ENCODE data around the gene PTPRG. TPM values are rescaled to one million over a fixed set of nuclear protein-coding genes. Genes with fewer than 3 reads are reported as not detected.

PTPRG gene
- total RNA-seq, 2 experiments from 2014 or later = 0.24 to 0.37 TPM

DNA sequence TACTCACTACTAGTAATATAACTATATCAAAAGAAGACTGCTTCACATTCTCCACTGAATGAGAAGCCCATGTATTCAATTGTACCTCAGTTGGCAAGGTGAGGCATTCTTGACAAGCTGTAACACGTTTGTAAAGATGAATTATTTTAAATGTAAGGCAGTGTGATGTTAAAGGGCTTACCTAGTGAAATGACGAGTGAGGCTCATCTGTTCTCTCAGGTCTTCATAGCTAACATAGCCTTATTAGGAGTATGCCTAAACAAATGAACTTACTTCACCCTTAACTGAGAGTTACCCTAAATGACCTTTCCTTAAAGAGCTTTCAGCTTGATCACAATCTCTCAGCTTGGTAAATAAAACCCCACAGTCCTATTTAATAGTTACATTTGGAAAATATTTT, 684.7 kb downstream of the PTPRG start:
- DNase-seq = no peak
- H3K9me3 Mint-ChIP-seq = no peaks in the 10 kb centered on the region
- no peak overlapping the region for H3K27ac Mint-ChIP-seq
- no peak overlapping the region for H3K4me3 Mint-ChIP-seq
- CTCF ChIA-PET = no interaction called here
- intact Hi-C loops (cut with micrococcal nuclease) = no loop called here
- H3K27me3 Mint-ChIP-seq (ENCODE audit: low read depth) = peaks cover 11% of the 10 kb centered on the region
- no peaks in the 10 kb centered on the region for H3K36me3 Mint-ChIP-seq (ENCODE audit: low read depth)
- H3K4me1 Mint-ChIP-seq (ENCODE audit: low read depth) = no peaks in the 10 kb centered on the region

DNA sequence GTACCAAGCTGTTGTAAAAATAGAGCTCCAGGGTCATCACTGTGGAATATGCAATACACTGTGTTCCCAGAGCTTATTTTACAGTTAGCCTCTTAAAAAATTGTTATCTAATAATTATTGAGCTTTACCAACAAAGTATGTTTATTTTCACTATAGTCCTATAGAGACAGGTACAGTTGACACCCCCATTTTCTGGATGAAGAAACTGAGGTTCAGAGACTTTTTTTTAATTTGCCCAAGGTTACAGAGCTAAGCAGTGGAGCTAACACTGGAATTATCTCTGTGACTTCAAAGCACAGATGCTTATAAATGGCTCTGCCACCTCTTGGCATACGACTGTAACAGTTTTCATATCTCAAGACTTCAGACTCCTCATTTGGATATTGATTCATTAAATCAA, 685.6 kb downstream of the PTPRG start:
- no peaks in the 10 kb centered on the region for H3K9me3 Mint-ChIP-seq
- intact Hi-C loops (cut with micrococcal nuclease) = no loop called here
- CTCF ChIA-PET = no interaction called here

DNA sequence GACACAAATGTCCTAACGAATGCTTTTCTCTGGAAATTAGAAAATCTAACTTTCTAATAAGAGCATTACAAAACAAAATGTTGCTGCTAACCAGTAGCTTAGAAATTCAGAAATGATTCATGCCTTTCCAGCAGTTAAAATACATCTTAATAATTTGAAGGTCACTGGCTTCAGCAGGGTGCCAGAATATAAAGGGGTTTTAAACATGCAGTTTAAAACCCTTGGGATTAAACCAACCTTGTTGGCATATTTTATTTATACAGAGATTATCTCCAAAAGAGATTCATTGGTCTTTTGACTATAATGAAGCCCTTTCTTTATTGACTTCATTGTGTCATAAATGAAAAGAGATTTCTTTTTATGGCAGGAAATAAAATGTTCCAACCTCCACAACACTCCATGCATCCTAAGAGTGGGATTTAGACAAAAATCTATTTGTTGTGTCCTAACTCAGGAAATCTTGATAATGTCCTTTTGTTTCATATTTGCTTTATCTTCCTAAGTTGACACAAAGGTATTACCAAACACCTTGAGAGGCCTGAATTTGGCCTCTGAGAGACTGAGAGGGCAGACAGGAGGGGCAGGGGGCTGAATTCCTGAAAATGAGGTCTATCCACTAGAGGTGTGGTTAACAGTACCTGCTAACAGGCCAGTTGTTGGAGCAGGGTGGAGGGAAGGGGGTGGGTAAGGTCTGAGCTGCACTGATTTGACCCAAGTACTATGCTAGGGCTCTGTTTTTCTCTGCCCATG, 687.5 kb downstream of the PTPRG start:
- Mint-ChIP-seq H3K9me3 (no peaks in the 10 kb centered on the region), H3K36me3 (ENCODE audit: low read depth) (no peaks in the 10 kb centered on the region), H3K27me3 (ENCODE audit: low read depth) (peaks cover 9% of the 10 kb centered on the region), H3K4me3 (no peak overlapping the region), H3K27ac (no peak overlapping the region), H3K4me1 (ENCODE audit: low read depth) (no peaks in the 10 kb centered on the region)
- intact Hi-C loops (cut with micrococcal nuclease) = no loop called here
- CTCF ChIA-PET = no interaction called here
- no peak for DNase-seq

More for the DNA sequence above, 685.6 kb downstream of the PTPRG start:
- Mint-ChIP-seq H3K27me3 (ENCODE audit: low read depth) (peaks cover 11% of the 10 kb centered on the region), H3K36me3 (ENCODE audit: low read depth) (no peaks in the 10 kb centered on the region), H3K4me1 (ENCODE audit: low read depth) (no peaks in the 10 kb centered on the region), H3K27ac (no peak overlapping the region), H3K4me3 (no peak overlapping the region)
- DNase-seq = no peak

DNA sequence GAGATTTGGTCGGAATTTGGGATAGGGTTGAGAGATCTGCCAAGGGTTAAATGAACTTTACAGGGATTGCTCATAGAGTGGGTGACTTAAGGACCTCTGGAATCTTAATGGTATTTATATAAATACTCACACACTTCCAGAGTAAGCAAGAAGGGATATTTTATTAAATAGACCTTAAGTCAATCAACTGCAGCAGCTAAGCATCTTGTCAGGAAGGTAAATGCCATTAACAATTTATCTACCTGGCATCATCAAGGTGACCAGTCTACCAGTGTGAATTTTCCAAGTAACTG, 688.1 kb downstream of the PTPRG start:
- Mint-ChIP-seq H3K4me3 (no peak overlapping the region), H3K9me3 (no peaks in the 10 kb centered on the region), H3K4me1 (ENCODE audit: low read depth) (no peaks in the 10 kb centered on the region), H3K27ac (no peak overlapping the region), H3K27me3 (ENCODE audit: low read depth) (peaks cover 9% of the 10 kb centered on the region), H3K36me3 (ENCODE audit: low read depth) (no peaks in the 10 kb centered on the region)
- no peak for DNase-seq
- CTCF ChIA-PET = no interaction called here
- intact Hi-C loops (cut with micrococcal nuclease) = no loop called here

DNA sequence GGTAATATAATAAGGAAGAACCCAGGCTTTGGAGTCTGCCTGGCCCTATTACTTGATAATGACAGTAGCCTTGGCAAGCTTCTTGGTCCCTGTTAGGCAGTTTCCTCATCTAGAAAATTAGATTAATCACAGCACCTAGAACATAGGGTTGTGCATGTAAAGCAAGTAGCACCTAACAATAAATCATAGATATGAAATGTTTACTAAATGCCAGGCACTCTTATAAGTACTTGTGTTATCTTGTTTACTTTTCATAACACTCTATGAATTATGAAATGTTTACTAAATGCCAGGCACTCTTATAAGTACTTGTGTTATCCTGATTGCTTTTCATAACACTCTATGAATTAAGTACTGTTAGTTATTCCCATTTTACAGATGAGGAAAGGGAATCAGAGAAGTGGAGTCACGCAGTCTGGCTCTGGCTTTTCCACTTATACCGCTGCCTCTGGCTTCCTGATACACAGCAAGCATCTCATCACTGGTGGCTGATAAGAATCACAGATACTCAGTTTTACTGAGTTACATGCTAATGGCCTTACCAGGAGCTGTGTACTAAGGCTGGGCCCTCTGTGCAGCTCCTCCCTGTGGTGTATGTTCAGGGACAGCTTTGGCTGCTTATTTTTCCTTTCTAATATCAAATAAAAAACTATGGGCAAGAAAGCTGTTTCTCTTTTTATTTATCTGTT, 688.6 kb downstream of the PTPRG start:
- no peak overlapping the region for H3K4me3 Mint-ChIP-seq
- DNase-seq = no peak
- peaks cover 9% of the 10 kb centered on the region for H3K27me3 Mint-ChIP-seq (ENCODE audit: low read depth)
- H3K4me1 Mint-ChIP-seq (ENCODE audit: low read depth) = no peaks in the 10 kb centered on the region
- H3K9me3 Mint-ChIP-seq = no peaks in the 10 kb centered on the region
- no peak overlapping the region for H3K27ac Mint-ChIP-seq
- CTCF ChIA-PET = no interaction called here
- no peaks in the 10 kb centered on the region for H3K36me3 Mint-ChIP-seq (ENCODE audit: low read depth)
- intact Hi-C loops (cut with micrococcal nuclease) = no loop called here

DNA sequence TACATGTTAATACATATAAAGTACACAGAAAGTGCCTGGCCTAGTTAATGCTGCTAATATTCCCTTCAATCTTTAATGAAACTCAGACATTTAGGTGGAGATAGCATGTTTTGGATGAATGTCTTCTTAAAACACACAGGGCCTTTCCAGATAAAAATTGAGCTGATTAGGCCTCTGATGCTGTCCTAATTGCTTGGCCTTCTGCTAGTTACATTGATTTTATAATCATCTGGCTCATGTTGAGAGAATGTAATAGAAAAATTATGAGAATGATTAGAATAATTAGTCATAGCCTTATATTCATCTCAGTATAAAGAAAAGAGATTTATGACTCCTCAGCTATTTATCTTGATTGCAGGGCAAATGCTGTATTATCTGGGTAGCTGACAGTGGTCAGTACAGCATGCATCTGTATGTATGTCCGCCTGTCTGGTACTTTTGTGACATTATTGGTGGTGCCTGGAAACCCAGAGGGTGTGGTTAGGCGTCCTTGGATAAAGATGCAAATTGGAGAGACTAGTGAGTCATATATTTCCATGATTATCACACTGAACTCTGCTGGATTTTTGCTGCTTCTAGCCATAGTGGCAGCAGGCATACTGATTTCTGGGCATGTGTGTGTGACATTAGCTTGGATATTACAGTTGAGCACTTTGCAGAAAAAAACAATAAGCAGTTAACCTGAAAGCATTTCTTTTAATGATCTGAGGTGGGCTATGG, 691.2 kb downstream of the PTPRG start:
- Mint-ChIP-seq H3K36me3 (ENCODE audit: low read depth) (no peaks in the 10 kb centered on the region), H3K4me1 (ENCODE audit: low read depth) (no peaks in the 10 kb centered on the region), H3K27ac (no peak overlapping the region), H3K27me3 (ENCODE audit: low read depth) (peaks cover 4% of the 10 kb centered on the region), H3K4me3 (no peak overlapping the region), H3K9me3 (no peaks in the 10 kb centered on the region)
- intact Hi-C loops (cut with micrococcal nuclease) = no loop called here
- CTCF ChIA-PET = no interaction called here
- DNase-seq = no peak

DNA sequence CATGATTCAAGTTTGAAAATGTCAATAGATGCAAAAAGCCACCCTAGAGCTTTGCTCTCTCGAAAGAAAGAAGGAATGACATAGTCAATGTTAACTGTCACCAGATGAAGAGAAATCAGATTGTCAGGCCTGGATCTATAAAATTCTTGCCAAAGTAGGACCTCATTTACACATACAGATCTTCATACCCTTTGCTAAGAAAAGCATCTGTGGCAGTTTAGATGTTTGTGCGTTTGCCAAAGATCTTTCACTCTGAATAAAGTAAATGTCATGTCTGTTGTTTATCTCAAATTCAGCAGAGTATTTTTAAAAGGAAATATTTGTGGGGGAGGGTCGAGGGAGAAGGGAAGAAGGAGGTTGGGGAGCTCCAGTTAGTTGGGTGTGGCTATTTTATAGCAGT, 692.6 kb downstream of the PTPRG start:
- no peak for DNase-seq
- H3K4me3 Mint-ChIP-seq = no peak overlapping the region
- intact Hi-C loops (cut with micrococcal nuclease) = no loop called here
- no peaks in the 10 kb centered on the region for H3K9me3 Mint-ChIP-seq
- H3K27ac Mint-ChIP-seq = no peak overlapping the region
- no peaks in the 10 kb centered on the region for H3K4me1 Mint-ChIP-seq (ENCODE audit: low read depth)
- CTCF ChIA-PET = no interaction called here
- peaks cover 4% of the 10 kb centered on the region for H3K27me3 Mint-ChIP-seq (ENCODE audit: low read depth)
- H3K36me3 Mint-ChIP-seq (ENCODE audit: low read depth) = no peaks in the 10 kb centered on the region

DNA sequence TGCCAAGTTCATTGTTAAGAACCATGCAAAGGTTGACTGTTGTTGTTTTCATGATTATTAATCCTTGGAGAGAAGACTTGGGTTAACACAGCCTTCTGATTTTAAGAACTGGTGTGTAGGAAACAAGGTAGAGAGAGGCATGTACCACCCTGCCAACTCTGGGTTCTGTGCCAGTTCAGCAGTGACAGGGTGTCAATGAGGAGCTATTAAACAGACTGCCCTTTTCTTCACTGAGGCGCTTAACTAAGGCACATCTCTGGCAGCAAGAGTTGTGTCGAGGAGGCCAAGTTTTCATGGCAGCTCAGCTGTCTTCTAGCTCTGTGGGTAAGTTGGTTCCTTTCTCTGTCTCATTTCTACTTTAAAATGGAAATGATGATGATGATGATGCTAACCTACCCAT, 694.4 kb downstream of the PTPRG start:
- H3K4me3 Mint-ChIP-seq = no peak overlapping the region
- intact Hi-C loops (cut with micrococcal nuclease) = no loop called here
- H3K27ac Mint-ChIP-seq = no peak overlapping the region
- H3K27me3 Mint-ChIP-seq (ENCODE audit: low read depth) = peaks cover 8% of the 10 kb centered on the region
- CTCF ChIA-PET = no interaction called here
- DNase-seq = no peak
- no peaks in the 10 kb centered on the region for H3K4me1 Mint-ChIP-seq (ENCODE audit: low read depth)
- no peaks in the 10 kb centered on the region for H3K9me3 Mint-ChIP-seq
- H3K36me3 Mint-ChIP-seq (ENCODE audit: low read depth) = no peaks in the 10 kb centered on the region

DNA sequence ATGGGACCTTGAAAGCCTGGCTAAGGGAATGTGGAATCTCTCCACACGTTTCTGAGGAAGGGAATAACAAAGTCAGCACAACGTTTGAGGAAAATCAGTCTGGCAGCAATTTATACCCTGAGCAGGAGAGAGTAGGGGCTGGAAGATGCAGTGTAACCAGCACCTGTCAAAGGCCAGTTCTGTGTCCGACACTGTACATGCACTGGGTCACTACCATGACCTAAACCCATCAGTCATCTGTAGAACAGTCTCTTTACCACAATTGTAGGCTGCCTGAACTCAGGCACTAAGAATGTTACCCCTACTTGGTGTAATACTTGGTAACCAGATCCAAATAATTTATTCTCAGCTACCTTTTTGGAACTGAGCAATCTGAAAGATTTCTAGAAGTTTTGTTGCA, 698.6 kb downstream of the PTPRG start:
- Mint-ChIP-seq H3K27me3 (ENCODE audit: low read depth) (peaks cover 11% of the 10 kb centered on the region), H3K4me1 (ENCODE audit: low read depth) (no peaks in the 10 kb centered on the region), H3K27ac (no peak overlapping the region), H3K9me3 (no peaks in the 10 kb centered on the region), H3K36me3 (ENCODE audit: low read depth) (no peaks in the 10 kb centered on the region), H3K4me3 (no peak overlapping the region)
- intact Hi-C loops (cut with micrococcal nuclease) = no loop called here
- CTCF ChIA-PET = no interaction called here
- DNase-seq = no peak

DNA sequence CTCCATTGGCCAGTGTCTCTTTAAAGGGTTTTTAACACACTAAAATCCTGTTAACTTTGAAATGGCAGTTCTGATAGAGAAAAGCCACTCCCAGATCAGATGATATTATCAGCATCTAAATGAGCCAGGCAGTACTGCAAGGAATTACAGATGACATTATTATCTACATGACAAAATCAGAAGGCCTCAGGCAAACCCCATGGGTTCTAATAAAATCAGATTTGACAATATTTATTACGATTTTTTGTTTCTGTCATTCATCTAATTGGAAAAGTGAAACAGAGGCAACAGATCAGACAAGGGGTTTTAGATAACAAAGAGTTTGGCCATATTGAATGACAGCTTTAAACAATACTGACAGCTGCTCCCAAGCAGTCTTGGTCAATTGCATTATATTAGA, 699.3 kb downstream of the PTPRG start:
- no peak overlapping the region for H3K4me3 Mint-ChIP-seq
- H3K27ac Mint-ChIP-seq = no peak overlapping the region
- CTCF ChIA-PET = no interaction called here
- no peaks in the 10 kb centered on the region for H3K36me3 Mint-ChIP-seq (ENCODE audit: low read depth)
- H3K4me1 Mint-ChIP-seq (ENCODE audit: low read depth) = no peaks in the 10 kb centered on the region
- DNase-seq = no peak
- intact Hi-C loops (cut with micrococcal nuclease) = no loop called here
- H3K27me3 Mint-ChIP-seq (ENCODE audit: low read depth) = peaks cover 11% of the 10 kb centered on the region
- H3K9me3 Mint-ChIP-seq = no peaks in the 10 kb centered on the region

DNA sequence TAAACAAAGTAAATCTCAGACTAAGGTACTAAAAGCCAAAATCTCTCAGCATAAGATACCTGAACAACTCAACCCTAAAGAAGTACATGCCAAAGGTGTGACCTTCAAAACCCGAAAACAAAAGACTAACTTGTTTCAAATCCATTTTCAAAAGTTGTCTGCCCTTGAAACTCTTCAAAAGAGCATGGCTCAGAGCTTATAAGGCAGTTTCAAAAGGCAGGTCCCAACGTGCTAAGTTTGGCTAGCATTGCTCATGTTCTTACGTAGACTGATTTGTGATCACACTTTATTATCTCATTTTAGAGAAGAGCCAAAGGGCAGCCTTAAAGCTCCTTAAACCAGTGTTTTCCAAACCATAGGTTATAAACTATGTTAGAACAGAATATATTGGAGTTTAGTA, 699.8 kb downstream of the PTPRG start:
- Mint-ChIP-seq H3K4me3 (no peak overlapping the region), H3K36me3 (ENCODE audit: low read depth) (no peaks in the 10 kb centered on the region), H3K27me3 (ENCODE audit: low read depth) (peaks cover 11% of the 10 kb centered on the region), H3K9me3 (no peaks in the 10 kb centered on the region), H3K4me1 (ENCODE audit: low read depth) (no peaks in the 10 kb centered on the region), H3K27ac (no peak overlapping the region)
- CTCF ChIA-PET = no interaction called here
- DNase-seq = no peak
- intact Hi-C loops (cut with micrococcal nuclease) = no loop called here

DNA sequence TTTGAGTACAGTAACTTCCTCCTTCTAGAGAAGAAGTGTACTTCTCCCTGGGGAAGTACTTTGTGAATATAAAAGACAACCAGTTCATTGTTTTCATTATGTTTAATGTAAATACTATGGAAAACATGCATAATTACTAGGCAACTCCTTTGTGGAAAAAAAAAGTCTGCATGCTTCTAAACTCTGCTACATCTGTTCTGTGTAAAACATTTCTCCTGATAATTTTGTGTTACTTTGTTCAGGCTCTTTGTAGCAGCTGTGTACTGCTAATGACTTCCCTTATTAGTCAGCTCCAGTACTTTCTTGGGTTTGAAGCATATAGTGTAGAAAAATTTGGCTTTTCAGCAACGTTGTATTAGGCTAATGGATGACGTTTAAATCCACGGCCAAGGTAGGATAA, 700.4 kb downstream of the PTPRG start:
- Mint-ChIP-seq H3K4me3 (no peak overlapping the region), H3K36me3 (ENCODE audit: low read depth) (no peaks in the 10 kb centered on the region), H3K4me1 (ENCODE audit: low read depth) (no peaks in the 10 kb centered on the region), H3K9me3 (no peaks in the 10 kb centered on the region), H3K27me3 (ENCODE audit: low read depth) (peaks cover 11% of the 10 kb centered on the region), H3K27ac (no peak overlapping the region)
- intact Hi-C loops (cut with micrococcal nuclease) = no loop called here
- CTCF ChIA-PET = no interaction called here
- DNase-seq = no peak

DNA sequence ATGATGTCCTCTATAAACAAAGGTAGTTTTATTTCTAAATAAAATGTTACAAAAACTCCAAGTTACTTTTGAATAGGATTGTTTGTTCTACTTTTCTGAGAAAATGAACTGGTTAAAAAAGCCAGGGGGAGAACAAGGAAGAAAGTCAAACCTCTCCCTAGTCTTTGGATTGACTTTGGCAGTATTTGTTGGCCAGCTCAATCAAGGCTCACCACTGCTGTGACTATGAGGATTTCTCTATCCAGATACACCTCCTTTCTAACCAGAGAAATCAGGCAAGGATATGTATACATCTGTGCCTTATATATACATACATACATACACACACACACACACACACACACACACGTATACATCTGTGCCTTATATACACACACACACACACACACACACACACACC, 704.2 kb downstream of the PTPRG start:
- no peaks in the 10 kb centered on the region for H3K36me3 Mint-ChIP-seq (ENCODE audit: low read depth)

More for the DNA sequence above, 704.2 kb downstream of the PTPRG start:
- Mint-ChIP-seq H3K9me3 (no peaks in the 10 kb centered on the region), H3K27ac (no peak overlapping the region), H3K27me3 (ENCODE audit: low read depth) (peaks cover 6% of the 10 kb centered on the region), H3K4me1 (ENCODE audit: low read depth) (no peaks in the 10 kb centered on the region), H3K4me3 (no peak overlapping the region)
- intact Hi-C loops (cut with micrococcal nuclease) = no loop called here
- DNase-seq = no peak
- CTCF ChIA-PET = no interaction called here
